ENCODE measurements around the gene ZNF879.

Gene ZNF879

GRCh38 chr5:179023528-179024189, at the start of gene ZNF879:
TSS of gene ZNF879 (plus strand) at chr5:179023804. CDS start at chr5:179025005, 1,201 bp downstream.
- peak; percentile 91 for DNase-seq (ENCODE audit: low read depth, low spot score)

- no peak for DNase-seq (ENCODE audit: low read depth, low spot score)
Observed at GRCh38 chr5:178981381-178981780, 42.2 kb upstream of the ZNF879 start.

- no peak for DNase-seq (ENCODE audit: low read depth, low spot score)
Observed at GRCh38 chr5:178982941-178983340, 40.7 kb upstream of the ZNF879 start.

GRCh38 chr5:178983728-178984127, 39.9 kb upstream of the ZNF879 start:
- DNase-seq (ENCODE audit: low read depth, low spot score) = no peak

DNA sequence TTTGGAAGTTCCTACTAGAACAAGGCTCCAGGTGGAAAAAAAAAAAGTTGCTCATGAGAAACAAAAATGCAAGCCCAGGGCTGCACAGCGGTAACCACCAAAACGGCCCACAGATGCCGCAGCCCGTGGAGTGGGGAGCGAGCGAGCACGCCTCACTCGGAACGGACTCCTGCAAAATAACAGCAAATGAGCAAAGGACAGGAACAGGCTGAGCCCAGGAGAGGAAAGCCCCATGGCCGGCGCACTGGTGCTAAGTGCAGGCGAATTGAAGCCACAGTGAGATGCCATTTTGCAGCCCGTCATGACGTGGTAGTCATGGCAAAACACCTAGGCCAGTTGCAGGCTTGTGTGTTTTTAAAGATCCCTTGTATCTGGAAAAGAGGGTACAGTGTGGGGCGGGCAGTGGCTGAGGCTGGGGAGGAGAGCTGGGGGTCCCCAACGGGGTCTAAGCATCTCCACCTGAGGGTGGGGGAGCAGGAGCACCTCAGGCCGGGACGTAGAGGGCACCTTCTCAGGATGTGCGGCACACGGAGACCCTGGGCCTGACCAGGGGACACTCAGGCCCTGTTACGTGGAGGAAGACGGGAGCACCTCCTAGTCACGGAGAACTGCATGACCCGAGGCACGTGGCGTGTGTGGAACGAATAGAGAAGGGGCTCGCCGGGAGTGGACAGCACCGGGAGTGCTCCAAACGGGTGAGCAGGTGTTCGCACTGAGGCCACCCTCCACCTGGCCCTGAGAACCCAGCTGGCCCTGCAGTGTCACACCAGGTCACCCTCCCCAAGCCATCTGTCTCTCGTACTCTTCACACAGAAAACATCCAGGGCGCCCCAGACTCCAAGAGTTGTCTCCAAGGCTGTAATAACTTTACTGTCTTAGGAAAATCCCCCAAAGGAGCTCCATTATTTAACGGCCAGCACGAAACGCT, 39.2 kb upstream of the ZNF879 start:
- DNase-seq (ENCODE audit: low read depth, low spot score) = no peak

DNA sequence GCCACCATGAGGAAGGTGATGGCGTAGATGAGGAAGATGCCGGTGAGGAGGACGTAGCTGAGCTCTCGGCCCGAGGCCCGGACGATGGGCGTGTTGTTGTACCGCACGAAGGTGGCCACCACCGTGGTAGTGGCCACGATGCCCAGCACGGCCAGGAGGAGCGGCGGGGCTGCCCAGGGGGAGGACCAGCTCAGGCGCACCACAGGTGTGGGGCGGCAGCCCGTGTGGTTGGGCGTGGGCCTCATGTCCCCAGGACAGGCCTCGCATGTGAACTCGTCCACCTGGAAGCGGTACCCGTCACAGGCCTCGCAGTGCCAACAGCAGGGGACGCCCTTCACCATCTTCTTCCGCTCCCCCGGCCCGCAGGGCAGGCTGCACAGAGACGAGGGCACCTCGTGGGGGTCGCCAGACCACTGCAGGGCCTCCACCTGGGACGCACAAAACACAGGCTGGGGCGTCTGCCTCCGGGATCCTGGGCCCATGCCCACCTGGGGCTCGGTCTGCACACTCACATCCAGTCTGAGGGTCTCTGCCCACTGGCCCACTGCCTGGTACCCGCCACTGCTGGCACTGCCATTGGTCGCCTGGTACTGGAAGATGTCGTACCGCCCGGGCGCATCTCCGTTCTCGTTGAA, 37.2 kb upstream of the ZNF879 start:
- no peak for DNase-seq (ENCODE audit: low read depth, low spot score)

DNA sequence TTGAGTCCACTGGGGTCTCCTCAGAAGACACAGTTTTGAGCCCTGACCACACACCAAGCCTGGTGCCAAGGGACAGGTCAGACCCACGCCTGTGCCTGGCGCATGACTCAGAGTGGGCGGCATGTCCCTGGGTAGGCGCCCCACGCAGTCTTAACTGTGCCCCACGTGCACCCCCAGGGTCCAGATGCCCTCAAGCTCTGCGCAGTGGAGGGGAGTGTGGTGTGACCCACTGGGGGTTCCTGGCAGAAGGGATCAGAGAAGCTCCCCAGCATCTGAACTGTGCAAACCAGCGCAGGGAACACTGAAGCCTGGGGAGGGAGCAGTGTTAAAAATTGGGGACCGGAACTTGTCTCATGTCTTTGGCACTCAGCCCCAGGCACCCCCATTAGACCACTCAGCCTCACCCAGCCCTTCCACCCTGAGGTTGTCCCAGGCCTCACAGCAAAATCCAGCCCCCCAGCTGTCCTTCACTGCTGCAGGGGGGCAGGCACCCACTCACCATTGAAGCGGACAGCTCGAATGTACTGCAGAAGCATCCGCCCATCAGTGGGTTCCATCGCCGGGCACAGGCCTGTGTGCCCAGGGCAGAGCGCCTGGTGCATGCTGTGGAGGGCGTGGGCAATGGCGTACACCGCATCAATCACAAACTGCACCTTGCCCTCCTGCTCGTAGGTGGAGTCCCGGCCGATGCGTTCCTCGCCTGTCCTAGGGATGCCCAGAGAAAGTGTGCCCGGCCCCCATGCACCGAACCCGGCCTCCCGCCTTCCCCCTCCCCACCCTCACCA, 35.0 kb upstream of the ZNF879 start:
- DNase-seq (ENCODE audit: low read depth, low spot score) = no peak

GRCh38 chr5:178989311-178989710, 34.3 kb upstream of the ZNF879 start:
- DNase-seq (ENCODE audit: low read depth, low spot score) = no peak

GRCh38 chr5:178990491-178990890, 33.1 kb upstream of the ZNF879 start:
- no peak for DNase-seq (ENCODE audit: low read depth, low spot score)

GRCh38 chr5:178991190-178992145, 32.1 kb upstream of the ZNF879 start:
- DNase-seq (ENCODE audit: low read depth, low spot score) = no peak

- no peak for DNase-seq (ENCODE audit: low read depth, low spot score)
Observed at GRCh38 chr5:178992291-178992895, 31.2 kb upstream of the ZNF879 start.

DNA sequence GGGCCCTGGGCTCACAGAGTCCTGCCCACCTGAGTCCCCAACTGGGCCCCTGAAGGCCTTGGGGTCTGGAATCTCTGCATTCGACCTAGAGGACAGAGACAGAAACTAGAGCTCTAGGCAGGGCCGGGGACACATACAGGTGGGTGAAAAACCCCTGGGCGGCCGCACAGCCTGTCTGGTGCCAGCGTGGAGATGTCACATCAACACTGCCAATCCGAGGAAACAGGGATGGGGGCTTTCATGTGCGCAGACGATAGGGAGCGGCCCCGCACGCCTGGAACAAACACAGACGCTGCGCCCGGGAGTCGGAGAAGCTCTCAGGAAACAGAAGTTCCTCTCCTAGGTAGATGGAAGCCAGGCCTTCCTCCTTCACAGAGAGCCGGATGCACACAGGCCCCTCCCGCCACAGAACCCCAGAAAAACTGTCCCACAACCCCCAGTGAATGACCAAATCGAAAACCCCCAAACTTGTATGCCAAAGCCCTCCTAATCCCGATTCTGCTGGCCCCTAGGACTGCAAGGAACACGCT, 30.3 kb upstream of the ZNF879 start:
- DNase-seq (ENCODE audit: low read depth, low spot score) = no peak

- DNase-seq (ENCODE audit: low read depth, low spot score) = no peak
Observed at GRCh38 chr5:178993955-178994579, 29.5 kb upstream of the ZNF879 start.

DNA sequence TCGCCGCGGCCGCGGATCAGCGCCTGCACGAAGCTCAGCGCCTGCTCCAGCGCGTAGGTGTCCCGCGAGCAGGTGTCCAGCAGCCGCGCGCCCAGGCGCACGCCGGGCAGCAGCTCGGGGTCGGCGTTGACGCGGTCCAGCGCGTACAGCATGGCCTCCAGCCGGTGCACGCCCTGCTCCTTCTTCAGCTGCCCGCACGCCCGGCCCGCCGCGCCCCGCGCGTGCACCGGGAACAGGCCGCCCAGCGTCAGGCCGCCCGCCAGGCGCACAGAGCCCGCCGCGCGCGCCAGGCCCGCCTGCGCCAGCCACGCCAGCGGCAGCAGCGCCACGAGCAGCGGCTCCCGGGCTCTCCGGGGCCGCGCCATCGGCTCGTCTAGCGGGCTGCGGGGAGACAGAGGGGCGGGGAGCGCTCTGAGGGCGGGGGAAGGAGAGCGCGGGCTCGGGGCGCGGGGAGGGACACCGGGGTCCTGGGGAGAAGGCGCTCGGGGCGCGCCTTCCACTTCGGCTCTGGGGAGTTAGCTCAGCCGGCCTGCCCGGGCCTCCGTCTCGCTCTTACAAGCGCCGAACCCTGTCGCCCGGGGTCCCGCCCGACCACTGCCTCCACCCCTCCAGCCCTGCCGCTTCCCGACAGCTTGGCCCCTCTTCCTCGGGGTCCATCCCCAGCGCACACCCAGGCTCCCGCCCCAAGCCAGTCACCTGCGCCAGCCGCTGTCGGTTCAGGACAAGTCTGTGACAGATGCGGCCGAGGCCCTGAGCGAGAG, 28.8 kb upstream of the ZNF879 start, which contains the start of gene GRM6:
Gene GRM6, minus strand, starts transcription at position 741 of the 761 bp plus-strand sequence. Its CDS starts 376 bp downstream, at position 365.
- DNase-seq (ENCODE audit: low read depth, low spot score) = no peak

DNA sequence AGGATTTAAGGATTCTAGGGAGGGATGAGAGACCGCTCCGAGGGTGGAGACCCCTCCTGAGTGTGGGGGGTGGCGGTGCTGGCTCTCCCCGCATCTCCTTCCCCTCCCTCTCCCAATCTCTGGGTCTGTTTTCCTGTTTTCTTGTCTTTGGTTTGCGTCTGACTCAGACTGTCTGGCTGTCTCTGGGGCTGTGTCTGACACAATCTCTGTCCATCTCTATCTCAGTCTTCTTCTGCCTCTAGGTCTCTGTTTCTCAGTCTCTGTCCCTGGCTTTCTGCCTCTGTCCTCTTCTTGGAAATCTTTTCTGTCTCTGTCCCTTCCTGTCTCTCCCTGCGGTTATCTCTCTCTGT, 28.3 kb upstream of the ZNF879 start:
- DNase-seq (ENCODE audit: low read depth, low spot score) = no peak

DNA sequence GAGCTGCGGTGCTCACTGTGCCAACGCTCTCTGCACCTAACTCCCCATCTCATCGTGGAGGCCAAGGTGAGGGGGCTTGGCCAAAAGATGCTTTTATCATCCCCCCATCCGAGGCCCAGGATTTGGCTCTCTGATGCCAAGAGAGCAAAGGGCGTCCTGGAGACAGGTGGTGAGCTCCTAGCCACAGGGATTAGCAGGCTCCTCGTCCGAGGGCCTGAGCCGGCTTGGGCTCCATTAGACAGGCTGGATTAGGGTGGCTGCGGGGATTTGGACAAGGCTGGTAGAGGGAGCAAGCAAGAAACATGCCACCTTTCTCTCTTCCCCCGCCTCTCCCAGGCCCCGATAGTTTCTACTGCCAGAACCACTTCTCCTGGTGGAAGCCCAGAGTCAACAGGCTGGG, 27.4 kb upstream of the ZNF879 start:
- no peak for DNase-seq (ENCODE audit: low read depth, low spot score)

DNA sequence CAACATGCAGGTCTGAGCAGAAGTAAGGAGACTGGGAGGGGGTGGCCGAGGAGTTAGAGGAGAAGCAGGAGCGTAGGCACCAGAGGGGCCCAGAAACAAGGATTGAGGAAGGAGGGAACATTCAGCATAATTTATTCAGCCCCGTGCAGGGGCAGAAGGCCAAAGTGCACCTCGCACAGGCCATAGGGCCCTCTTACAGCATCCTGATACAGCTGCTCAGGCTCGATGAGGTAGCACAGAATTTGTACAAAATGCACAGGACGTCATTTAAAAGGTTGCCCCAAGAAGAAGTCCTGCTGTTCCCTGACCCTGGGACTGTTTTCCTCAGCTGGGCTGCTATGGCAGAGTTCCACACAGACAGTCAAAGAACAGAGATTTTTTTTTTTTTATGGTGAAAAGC, 26.4 kb upstream of the ZNF879 start:
- DNase-seq (ENCODE audit: low read depth, low spot score) = no peak

DNA sequence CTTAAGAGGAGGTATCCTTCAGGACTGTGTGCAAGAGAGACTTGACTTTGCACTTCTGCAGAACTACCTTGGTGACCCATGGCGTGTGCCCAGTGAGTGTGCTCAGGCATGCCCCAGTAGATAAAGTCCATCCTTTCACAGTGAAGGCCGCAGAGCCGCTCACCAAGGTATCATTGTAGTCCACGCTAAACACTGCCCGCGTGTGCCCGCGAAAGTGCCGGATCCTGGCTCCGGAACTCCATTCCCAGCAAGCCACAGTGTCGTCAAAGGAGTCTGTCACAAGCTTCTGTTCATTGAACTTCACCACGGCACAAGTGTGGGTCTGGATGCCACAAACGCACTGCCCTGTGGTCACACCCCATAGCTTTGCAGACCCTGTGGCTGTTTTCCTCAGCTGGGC, 25.2 kb upstream of the ZNF879 start:
- DNase-seq (ENCODE audit: low read depth, low spot score) = no peak

- no peak for DNase-seq (ENCODE audit: low read depth, low spot score)
Observed at GRCh38 chr5:179006564-179006963, 17.0 kb upstream of the ZNF879 start.
